GM19397 (cell line): ENCODE measurements around the gene ASAP2.

Experiments
- ATAC-seq: cut with Tn5 transposase; IDR thresholded peaks from one replicate; pipeline ENCODE4 v1.9.1; 2021; ENCODE audit warnings: mild to moderate bottlenecking, moderate library complexity; ENCODE audit not compliant: unreplicated experiment

Gene ASAP2

DNA sequence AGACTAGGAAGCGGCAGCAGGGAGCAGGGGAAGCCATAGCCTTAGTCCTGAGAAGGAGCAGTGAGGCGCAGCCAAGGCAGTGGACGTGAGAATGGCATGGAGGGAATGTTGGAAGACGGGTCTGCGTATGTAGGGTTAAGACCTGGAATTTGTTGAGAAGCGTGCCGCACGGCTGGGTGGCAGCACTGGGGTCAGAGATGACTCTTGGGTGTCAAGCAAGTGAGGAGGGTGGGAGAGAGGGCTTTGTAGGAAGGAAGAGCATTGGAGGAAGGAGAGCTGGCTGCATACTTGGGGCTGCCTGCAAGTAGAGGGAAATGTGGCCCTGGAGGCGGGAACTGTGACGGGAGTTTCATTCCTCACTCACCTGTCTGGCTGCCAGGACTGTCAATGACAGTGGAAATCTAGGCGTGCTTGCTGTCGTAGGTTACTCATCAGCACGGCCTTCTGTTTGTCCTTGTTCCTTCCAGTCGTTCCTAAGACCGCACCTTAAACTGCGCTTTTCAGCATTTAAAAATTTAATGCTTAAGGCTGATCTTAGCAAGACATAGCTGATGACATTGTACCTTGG, 108.8 kb downstream of the ASAP2 start:
- no peak for ATAC-seq

DNA sequence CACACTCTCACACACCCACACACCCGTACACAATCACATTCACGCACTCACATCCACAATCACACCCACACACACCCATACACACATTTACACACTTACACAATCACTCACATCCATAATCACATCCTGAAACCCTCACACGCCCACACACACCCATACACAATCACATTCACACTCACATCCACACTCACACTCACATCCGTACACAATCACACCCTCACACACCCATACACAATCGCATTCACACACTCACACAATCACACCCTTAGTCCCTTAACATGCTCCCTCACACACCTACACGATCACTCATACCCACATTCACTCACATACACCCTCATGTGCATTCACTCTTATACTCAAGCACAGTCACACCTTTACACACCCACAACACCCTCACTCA, 110.9 kb downstream of the ASAP2 start:
- ATAC-seq, result no peak

DNA sequence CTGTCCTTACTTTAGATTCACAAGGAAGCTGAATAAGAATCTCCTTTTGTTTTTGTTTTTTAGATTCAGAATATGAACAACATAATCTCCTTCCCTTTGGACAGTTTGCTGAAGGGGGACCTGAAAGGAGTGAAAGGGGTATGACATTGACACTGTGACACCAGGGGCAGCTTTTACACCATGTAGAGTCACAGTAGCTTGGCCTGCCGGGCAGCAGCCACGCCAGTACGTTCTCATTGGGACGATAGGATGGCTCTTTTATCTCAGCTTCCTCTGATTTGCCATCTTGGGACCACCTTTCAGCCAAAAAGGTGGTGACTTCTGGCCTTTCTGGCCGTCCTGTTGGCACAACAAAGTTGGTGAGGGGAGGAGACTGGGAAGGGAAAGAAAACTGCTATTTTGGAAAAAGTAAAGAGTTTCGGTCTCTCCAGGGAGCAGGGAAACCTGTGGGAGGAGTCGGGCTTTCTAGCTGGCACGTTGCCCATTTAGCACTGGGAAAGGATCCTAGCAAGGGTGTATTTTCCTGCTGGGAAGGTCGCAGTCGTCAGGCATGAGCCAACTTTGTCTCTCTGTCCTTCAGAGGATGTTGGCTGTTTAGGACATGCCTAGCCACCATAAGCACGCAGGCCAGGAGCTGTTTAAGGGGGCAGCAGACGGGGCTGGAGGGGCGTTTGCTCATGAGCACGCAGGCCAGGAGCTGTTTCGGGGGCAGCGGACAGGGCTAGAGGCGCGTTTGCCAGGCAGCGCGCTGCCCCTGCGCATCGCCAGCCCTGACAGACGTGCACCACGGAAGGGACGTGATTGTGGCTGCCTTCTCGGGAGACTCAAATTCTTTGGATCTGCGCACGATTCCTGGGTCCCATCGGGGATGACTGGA, 112.1 kb downstream of the ASAP2 start:
- ATAC-seq, result no peak

GRCh38 chr2:9319338-9319715, 112.7 kb downstream of the ASAP2 start:
- no peak for ATAC-seq

- no peak for ATAC-seq
Measured at GRCh38 chr2:9322576-9322975, 116.0 kb downstream of the ASAP2 start.

DNA sequence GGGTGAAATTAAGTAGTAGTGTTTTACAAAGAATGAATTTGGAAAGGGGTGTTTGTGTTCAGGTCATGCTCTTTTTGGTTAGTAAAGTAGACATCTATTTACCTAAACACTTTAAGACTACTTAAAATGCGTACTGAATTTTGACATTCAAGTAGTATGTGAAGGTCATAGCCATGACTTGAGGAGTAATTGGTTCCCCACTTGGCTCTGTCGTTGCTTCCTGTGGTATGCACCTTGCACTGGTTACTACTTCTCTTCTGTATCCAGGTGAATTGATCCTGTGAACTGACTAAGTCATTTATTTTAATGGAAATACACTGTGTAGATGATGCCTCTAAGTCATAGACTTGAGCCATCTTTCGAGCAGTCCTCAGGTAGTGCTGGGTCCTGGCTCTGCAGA, 118.8 kb downstream of the ASAP2 start:
- ATAC-seq, result no peak

GRCh38 chr2:9326975-9327374, 120.4 kb downstream of the ASAP2 start:
- ATAC-seq, result no peak

DNA sequence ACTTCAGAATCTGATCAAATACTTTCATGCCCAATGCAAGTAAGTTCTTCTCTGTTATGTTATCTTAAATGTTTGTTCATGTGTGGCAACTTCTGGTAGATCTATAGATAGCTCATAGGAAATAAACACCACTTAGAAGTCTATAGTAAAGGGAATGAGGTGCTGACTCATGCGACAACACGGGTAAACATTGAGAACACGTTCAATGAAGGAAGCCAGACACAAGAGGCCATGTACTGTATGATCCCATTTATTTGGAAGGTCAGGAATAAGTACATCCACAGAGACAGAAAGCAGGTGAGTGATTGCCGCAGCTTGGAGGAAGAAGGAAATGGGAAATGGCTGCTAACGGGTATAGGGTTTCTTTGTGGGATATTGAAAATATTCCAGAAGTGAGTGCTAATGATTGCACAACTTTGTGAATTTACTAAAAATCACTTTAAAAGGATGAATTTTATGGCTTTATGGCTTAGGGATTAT, 121.3 kb downstream of the ASAP2 start:
- no peak for ATAC-seq

DNA sequence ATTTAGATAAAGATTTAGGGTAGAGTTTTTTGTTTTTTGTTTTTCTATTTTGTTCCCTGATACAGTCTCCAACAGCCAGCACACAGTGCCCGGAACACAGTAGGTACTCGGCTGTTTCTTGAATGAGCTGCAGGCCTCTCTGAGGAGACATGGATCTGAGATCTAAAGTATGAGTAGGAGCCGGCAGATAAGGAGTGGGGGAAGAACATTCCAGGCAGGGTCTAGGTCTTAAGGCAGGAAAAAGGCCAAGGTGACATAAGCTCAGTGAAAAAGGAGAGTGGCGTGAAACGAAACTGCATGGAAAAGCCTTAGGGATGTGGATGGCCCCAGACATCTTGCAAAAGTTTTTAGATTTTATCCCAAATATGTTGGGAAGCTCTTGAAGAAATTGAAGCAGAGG, 122.3 kb downstream of the ASAP2 start:
- ATAC-seq, result no peak

- no peak for ATAC-seq
Measured at GRCh38 chr2:9329497-9329896, 122.9 kb downstream of the ASAP2 start.

DNA sequence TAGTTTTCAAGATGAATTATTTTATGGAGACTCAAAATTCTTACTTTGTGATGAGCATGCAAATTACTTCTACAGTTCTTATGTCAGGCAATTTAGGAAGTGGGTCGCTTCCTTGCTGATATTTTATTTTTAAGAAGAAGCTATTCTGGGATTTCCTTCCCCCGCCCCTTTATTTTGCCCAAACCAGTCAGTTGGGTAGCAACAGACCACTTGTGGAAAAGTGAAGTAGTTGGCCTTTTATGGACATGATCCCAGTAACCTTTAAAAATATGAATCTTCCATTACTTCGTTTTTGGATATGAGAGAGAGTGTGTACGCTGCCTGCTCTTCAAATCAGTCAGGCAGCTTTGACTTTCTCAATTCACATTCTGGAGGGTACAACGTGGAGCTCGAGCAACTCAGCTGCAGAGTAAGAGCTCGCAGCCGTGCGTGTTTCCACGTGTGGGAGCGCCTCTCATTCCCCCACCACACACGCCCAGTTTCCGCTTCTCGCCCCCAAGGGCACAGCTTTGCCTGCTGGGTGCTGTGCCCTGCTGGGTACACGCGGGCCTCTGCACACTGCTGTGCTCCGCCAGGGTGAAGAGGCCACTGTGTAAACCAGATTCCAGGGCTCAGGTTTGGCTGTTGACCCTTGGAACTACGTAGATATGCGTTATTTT, 124.1 kb downstream of the ASAP2 start:
- no peak for ATAC-seq

DNA sequence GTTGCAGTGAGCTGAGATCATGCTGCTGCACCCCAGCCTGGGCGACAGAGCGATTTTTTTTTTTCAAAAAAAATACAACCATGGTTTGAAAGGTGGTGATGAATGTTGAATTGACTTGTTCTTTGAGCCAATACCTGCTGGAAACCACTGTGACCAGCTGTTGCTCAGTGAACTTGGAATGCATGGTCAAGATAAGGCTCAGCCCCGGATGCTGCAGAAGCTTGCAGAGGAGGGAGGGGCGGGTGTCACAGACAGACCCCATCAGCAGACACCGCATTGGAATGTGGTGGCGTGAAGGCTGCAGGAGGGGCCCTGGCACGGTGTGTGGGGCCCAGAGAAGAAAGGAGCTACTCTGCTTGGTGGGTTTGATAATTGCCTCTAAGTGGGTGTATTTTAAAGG, 125.1 kb downstream of the ASAP2 start:
- no peak for ATAC-seq

DNA sequence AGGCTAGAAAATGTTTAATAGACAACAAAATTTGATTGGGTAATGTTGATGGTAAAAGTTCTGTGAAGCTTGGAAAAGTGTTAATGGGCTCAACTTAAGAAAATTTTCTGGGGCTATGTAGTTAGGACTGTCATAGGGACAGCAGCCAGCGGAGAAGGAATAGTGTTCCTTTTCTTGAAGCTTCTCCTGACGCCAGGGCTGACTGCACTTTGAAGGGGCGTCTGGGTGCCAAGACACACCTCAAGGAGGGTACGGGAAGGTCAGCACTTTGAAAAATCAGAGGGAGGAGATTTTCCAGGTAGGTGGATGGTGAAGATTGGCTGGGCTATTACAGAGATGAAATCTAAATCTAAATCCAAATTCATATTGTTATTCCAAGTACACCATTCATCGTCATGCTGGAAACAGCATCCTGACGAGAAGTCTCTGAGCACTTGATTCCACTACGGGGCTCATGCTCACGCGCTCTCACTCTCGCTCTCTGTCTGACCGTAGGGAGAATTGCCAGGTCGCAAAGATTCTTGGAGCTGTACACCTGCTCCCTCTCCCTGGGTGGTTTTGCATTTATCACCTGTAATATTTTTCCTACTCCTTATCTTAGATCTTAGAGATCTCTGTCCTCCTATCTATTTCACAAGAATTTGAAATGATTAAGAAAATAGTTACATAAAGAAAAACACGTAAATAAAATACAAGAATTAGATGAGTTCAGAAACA, 125.7 kb downstream of the ASAP2 start:
- ATAC-seq, result no peak

DNA sequence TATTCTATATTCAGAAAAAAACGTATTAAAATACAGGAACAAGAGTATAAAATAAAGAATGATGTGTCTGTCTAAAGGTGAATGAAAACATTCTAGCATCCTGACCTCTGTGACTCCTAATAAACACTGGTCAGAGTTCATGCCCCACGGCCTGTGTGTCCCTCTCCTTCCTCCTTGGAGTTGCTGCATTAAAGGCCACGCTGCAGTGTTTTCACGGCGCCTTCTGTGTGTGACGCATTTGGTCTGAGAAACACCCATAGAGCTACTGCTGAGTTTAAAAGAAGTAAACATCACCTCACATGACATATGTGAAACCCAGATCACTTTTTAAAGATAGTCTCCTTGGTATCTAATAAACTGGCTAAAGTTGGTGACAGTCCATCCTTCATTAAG, 126.2 kb downstream of the ASAP2 start:
- no peak for ATAC-seq

DNA sequence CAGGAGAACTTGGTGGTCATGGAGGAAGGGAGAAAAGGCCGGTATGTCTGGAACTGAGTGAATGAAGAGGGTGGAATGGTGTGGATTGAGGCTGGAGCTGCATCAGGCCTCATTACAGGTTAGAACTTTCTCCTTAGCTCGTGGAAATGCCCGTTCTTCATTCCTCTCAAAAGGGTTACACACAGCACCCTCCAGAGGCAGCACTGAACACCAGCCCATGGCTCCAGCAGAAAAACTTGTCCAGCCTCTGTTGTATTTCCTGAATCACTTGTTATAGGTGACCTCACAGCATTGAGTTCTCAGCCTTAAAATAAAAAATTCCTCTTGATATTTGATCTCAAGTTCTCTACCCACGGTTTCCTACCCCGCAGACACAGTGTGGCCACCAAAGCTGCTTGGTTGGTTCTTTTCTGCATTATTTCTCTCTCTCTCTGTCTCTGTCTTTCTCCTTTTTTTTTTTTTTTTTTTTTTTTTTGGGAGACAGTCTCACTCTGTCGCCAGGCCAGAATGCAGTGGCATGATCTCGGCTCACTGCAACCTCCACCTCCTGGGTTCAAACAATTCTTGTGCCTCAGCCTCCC, 127.1 kb downstream of the ASAP2 start:
- ATAC-seq, result no peak

DNA sequence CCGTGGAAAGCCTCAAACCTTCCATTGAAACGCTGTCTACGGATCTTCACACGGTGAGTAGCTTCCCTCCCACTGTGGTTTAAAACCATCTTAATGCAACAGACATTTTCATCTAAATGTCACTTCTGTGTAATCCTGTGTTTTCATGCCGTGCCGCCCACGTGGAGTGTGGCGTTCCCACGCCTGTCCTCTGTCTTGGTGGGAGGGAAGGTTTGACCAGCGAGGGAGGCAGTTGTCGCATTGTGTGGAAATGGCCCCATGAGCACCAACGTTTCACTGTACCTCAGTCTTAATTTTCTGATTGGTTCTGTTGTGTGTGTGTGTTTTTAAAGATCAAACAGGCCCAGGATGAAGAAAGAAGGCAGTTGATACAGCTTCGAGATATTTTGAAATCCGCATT, 128.1 kb downstream of the ASAP2 start:
- ATAC-seq, result no peak

GRCh38 chr2:9335322-9335832, 128.8 kb downstream of the ASAP2 start:
- ATAC-seq, result no peak

- no peak for ATAC-seq
Measured at GRCh38 chr2:9336241-9336575, 129.6 kb downstream of the ASAP2 start.

GRCh38 chr2:9336576-9337314, 130.1 kb downstream of the ASAP2 start:
- no peak for ATAC-seq

DNA sequence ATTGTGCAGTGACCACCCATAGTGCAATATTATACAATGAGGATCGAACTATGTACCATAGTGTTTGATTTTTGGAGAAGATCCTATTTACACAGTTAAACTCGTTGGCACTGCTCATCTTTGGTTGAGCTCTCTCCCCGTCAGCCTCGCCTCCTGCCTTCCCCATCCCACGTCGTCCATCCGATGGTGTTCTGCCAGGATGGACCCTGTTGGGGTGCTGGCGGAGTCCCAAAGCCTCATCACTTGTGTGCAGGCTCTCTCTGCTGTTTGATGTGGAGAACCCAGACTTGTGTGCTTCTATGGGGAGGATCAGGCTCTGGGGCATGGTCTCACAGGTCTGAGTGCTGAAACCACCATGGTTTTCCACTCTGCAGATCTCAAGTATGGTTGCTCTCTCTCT, 131.3 kb downstream of the ASAP2 start:
- ATAC-seq, result no peak
